Skeletal muscle tissue (tissue), 4 donors: ENCODE results near the gene NOL3. TPM values are rescaled to one million over a fixed set of nuclear protein-coding genes. Genes with fewer than 3 reads are reported as not detected.

Experiments
- H3K27ac ChIP-seq: one replicate; pipeline ENCODE4 v1.7.0; 2013; ENCODE audit warnings: mild to moderate bottlenecking, low read depth, low read length, inconsistent platforms
- H3K27me3 ChIP-seq, 3 donors: one replicate each; pipeline ENCODE4 v1.7.0; 2013; ENCODE audit warnings: low read length in 3 of 3; ENCODE audit not compliant: control insufficient read depth in 3 of 3, insufficient read depth in 3 of 3
- H3K36me3 ChIP-seq, 3 donors: one replicate each; pipeline ENCODE4 v1.7.0; 2013; ENCODE audit warnings: low read length in 3 of 3; ENCODE audit not compliant: control insufficient read depth in 3 of 3, insufficient read depth in 3 of 3
- H3K4me1 ChIP-seq, 3 donors: one replicate each; pipeline ENCODE4 v1.7.0; 2013; ENCODE audit warnings: low read length in 3 of 3, mild to moderate bottlenecking in 3 of 3; ENCODE audit not compliant: control insufficient read depth in 3 of 3, insufficient read depth in 3 of 3
- H3K4me3 ChIP-seq, 3 donors: one replicate each; pipeline ENCODE4 v1.7.0; 2013; ENCODE audit warnings: low read length in 3 of 3
- H3K9ac ChIP-seq, 3 donors: one replicate each; pipeline ENCODE4 v1.7.0; 2013; ENCODE audit warnings: low read length in 3 of 3, mild to moderate bottlenecking in 3 of 3, moderate library complexity in 2 of 3, low read depth in 1 of 3
- H3K9me3 ChIP-seq, 3 donors: one replicate each; pipeline ENCODE4 v1.7.0; 2013; ENCODE audit warnings: low read length in 3 of 3; ENCODE audit not compliant: control insufficient read depth in 3 of 3
- total RNA-seq: library from RNA; depleted of rRNA; stranded (reverse); fragments of >200 nt; gene quantifications from one replicate; pipeline ENCODE4 v1.2.3, GENCODE V29; 2014
- donor health status: Osteomylitis.

The NOL3 gene
- total RNA-seq, 1 donor from 2014 or later = 11.0 TPM

DNA sequence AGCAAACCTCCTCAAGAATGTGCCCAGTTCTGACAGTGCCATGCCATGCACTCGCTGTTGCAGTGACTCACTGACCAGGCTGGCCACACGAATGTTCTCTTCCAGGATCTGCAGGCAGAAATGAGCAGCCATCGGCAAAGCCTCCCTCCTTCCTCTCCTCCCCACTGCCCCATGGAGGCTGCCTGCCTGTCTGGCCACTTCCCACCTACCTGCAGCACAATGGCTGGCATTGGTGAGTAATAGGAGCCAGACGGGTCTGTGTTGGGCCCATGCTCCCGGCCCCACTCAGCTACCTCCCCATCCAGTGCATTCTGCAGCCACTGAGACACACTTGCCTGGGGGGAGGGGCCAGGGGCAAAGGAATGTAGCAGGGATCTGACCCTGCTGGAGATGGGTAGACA, 16.2 kb downstream of the NOL3 start:
- H3K27me3 ChIP-seq = no peaks in the 10 kb centered on the region
- no peaks in the 10 kb centered on the region for H3K9me3 ChIP-seq
- no peaks in the 10 kb centered on the region for H3K36me3 ChIP-seq
- no peak overlapping the region for H3K27ac ChIP-seq
- no peak overlapping the region for H3K9ac ChIP-seq
- H3K4me1 ChIP-seq = peaks cover 33 to 42% (median 40%) of the 10 kb centered on the region in 3 donors
- H3K4me3 ChIP-seq = no peak overlapping the region

DNA sequence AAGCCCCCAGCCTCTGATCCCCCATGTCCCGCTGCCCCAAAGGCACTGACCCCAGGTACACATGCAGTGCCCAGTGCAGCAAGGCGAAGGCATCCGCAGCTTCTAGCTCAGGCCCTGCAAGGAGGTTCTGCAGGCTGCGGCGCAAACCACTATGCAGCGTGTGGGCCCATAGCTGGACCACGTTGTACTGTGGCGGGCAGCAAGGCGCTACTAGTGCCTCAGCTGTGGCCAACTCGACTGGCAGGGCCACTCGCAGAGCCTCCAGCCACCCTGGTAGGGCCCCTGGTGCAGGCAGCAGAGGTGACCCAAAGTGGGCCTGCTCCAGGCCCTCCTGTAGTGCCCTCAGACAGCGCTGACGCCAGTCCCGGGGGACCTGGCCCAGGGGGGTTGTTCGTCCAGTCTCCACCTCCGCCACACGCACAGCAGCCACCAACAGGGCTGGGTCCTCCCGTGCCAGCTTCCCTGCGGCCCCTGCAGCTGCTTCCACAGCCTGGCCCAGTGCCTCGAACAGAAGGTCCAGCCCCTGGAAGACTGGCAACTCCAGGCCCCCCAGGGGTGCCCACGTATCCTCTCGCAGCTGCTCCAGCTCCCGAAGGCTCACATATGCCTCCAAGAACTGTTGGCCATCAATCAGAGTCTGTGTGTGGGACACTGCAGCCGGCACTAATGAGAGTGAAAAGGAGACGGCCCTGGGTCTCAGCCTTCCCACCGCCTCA, 17.0 kb downstream of the NOL3 start:
- H3K27ac ChIP-seq = no peak overlapping the region
- H3K9me3 ChIP-seq = no peaks in the 10 kb centered on the region
- H3K36me3 ChIP-seq = no peaks in the 10 kb centered on the region
- H3K27me3 ChIP-seq = no peaks in the 10 kb centered on the region
- peaks cover 35 to 41% (median 39%) of the 10 kb centered on the region in 3 donors for H3K4me1 ChIP-seq
- H3K9ac ChIP-seq = no peak overlapping the region
- no peak overlapping the region for H3K4me3 ChIP-seq

GRCh38 chr16:67188323-67188722, 18.0 kb downstream of the NOL3 start:
- Histone ChIP-seq H3K27ac (no peak overlapping the region), H3K4me3 (no peak overlapping the region), H3K27me3 (no peaks in the 10 kb centered on the region), H3K9me3 (no peaks in the 10 kb centered on the region), H3K4me1 (peaks cover 36 to 42% (median 41%) of the 10 kb centered on the region in 3 donors), H3K36me3 (peaks cover 0 to 3% (median 2%) of the 10 kb centered on the region in 3 donors), H3K9ac (no peak overlapping the region)

DNA sequence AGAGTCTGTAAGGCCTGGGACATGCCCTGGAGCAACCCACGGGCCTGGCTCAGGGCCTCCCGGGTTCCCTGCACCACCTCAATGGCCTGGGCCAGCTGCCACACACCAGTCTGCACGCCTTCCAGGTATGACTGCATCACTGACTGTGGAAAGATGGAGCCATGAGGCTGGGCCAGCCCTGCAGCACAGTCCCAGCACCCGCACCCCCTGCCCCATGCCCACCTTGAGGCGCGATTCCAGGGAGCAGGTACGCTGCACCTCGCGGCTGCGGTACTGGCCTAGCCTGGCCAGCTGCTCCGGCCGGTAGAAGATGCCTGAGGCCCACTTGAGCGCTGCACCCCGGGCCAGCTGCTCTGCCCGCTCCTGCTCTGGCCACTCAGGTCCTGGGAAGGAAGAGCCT, 18.5 kb downstream of the NOL3 start:
- Histone ChIP-seq H3K36me3 (peaks cover 0 to 7% (median 5%) of the 10 kb centered on the region in 3 donors), H3K9me3 (no peaks in the 10 kb centered on the region), H3K4me1 (peaks cover 39 to 44% (median 43%) of the 10 kb centered on the region in 3 donors), H3K27me3 (no peaks in the 10 kb centered on the region), H3K4me3 (no peak overlapping the region), H3K27ac (no peak overlapping the region), H3K9ac (no peak overlapping the region)

GRCh38 chr16:67190041-67190440, 19.7 kb downstream of the NOL3 start, which contains the start of gene EXOC3L1:
Gene EXOC3L1, minus strand, starts transcription at chr16:67190136. Its CDS starts 460 bp downstream, at chr16:67189676.
- H3K27me3 ChIP-seq = no peaks in the 10 kb centered on the region
- no peaks in the 10 kb centered on the region for H3K9me3 ChIP-seq
- no peak within 1 kb of the TSS for H3K9ac ChIP-seq
- H3K4me3 ChIP-seq = peak within 1 kb of the TSS in 1 of 3 donors; percentile 22
- no peak within 1 kb of the TSS for H3K27ac ChIP-seq
- peaks cover 32 to 37% (median 33%) of the 10 kb centered on the region in 3 donors for H3K4me1 ChIP-seq
- H3K36me3 ChIP-seq = peaks cover 8 to 17% (median 14%) of the 10 kb centered on the region in 3 donors

DNA sequence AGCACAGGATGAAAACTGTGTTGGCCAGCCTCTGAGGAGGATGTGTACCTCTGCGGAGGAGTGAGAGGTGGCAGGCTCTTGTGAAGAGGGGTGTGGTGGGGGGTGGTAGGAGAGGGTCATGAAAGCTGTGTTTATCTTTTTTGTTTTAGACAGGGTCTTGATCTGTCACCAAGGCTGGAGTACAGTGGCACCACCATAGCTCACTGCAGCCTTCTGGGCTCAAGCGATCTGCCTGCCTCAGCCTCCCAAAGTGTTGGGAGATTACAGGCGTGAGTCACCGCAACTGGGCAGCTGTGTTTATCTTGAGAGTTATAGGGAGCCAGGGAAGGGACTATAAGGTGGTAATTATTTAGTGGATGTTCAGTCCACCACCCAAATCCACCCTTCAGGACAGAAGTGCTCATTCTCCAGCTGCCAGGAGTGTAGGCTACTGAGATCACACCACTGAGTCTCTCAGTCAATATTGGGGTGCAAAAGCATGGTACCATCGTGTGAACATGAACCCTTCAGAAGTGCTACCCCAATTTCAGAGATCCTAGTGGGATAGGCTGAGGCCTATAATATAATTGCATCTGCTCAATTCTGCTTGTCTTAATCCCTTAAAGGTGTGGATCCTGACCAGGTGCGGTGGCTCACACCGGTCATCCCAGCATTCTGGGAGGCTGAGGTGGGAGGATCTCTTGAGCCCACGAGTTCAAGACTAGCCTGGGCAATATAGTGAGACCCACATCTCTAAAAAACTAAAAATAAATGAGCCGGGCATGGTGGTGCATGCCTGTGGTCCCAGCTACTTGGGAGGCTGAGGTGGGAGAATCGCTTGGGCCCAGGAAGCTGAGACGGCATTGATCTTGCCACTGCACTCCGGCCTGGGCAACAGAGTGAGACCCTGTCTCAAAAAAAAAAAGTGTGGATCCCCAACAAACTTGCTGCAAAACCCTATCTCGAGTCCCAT, 20.4 kb downstream of the NOL3 start:
- H3K27me3 ChIP-seq = no peaks in the 10 kb centered on the region
- no peak overlapping the region for H3K9ac ChIP-seq
- no peak overlapping the region for H3K27ac ChIP-seq
- H3K4me3 ChIP-seq = no peak overlapping the region
- H3K36me3 ChIP-seq = peaks cover 15 to 24% (median 21%) of the 10 kb centered on the region in 3 donors
- H3K4me1 ChIP-seq = peaks cover 26 to 31% (median 27%) of the 10 kb centered on the region in 3 donors
- H3K9me3 ChIP-seq = no peaks in the 10 kb centered on the region

DNA sequence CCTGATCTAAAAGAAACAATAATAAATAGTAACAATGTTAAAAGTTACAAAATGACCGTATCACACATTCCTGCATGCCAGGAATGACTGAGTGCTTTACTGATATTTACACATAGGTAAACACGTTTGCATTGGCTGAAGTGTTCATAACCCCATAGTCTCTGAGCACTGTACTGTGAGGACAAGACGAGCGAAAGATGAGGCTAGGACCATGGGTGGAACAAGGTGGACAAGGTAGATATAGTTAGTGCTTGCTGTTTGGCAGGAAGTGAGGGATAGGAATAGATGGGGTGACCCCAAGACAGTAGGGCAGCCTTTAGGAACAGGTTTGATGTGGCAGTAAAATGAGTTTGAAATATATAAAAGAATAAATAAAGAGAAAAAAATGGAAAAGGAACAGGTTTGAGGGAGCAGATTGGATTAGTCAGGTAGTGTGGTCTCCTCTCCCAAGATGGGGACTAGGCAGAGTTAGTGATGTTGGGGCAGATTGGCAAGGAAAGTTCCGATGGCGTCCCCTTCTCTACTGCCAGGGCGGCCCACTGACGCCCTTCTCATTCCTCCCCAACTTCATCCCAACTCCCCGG, 21.2 kb downstream of the NOL3 start:
- Histone ChIP-seq H3K36me3 (peaks cover 22 to 32% (median 28%) of the 10 kb centered on the region in 3 donors), H3K4me1 (peaks cover 25 to 26% (median 25%) of the 10 kb centered on the region in 3 donors), H3K4me3 (peak overlapping the region; percentile 61 to 95 (median 63)), H3K9ac (no peak overlapping the region), H3K27me3 (no peaks in the 10 kb centered on the region), H3K27ac (no peak overlapping the region), H3K9me3 (no peaks in the 10 kb centered on the region)

- Histone ChIP-seq H3K36me3 (peaks cover 29 to 38% (median 35%) of the 10 kb centered on the region in 3 donors), H3K27me3 (no peaks in the 10 kb centered on the region), H3K9me3 (no peaks in the 10 kb centered on the region), H3K4me3 (peak within 1 kb of the TSS; percentile 95 to 97 (median 97)), H3K27ac (peak within 1 kb of the TSS; percentile 70), H3K4me1 (peaks cover 25 to 27% (median 26%) of the 10 kb centered on the region in 3 donors), H3K9ac (peak within 1 kb of the TSS; percentile 94 to 95 (median 95))
Observed at GRCh38 chr16:67191995-67192681, 21.8 kb downstream of the NOL3 start, which contains the start of gene E2F4. Gene E2F4, plus strand, starts transcription at chr16:67192155. Its CDS starts 73 bp downstream, at chr16:67192228.

DNA sequence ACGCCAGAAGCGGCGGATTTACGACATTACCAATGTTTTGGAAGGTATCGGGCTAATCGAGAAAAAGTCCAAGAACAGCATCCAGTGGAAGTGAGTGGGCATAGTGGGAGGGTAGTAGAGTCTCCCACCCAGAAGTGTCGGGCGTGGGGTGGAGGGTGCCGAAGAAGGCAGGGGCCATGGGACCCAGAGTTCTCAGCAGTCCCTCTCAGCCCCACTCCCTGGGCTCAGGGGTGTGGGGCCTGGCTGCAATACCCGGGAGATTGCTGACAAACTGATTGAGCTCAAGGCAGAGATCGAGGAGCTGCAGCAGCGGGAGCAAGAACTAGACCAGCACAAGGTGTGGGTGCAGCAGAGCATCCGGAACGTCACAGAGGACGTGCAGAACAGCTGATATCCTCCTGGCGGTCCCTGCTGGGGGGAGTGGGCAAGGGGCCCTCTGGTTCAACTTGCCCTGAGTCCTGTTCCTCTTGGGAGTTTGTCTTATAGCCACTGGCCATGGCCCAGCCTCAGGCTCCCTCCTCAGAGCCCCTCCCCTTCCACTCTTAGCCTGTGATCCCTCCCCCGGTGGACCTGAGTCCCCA, 22.5 kb downstream of the NOL3 start:
- H3K9me3 ChIP-seq = no peaks in the 10 kb centered on the region
- no peaks in the 10 kb centered on the region for H3K27me3 ChIP-seq
- H3K4me1 ChIP-seq = peaks cover 27 to 34% (median 32%) of the 10 kb centered on the region in 3 donors
- H3K36me3 ChIP-seq = peaks cover 36 to 45% (median 42%) of the 10 kb centered on the region in 3 donors
- no peak overlapping the region for H3K27ac ChIP-seq
- H3K4me3 ChIP-seq = peak overlapping the region; percentile 95 to 97 (median 97)
- peak overlapping the region; percentile 94 to 95 (median 95) for H3K9ac ChIP-seq
